Endodermal cell (in vitro differentiated cells): ENCODE data around the gene PHF21B. TPM values are rescaled to one million over a fixed set of nuclear protein-coding genes. Genes with fewer than 3 reads are reported as not detected.

Source experiments
- DNase-seq: peaks from one replicate; pipeline ENCODE4 v3.0.0-alpha.2; 2017
- H3K27ac ChIP-seq: 2 replicates; pipeline ENCODE4 v1.5.1; 2013; ENCODE audit warnings: mild to moderate bottlenecking, low read depth, low read length, moderate library complexity
- H3K27me3 ChIP-seq: 2 replicates; pipeline ENCODE4 v1.6.1; 2013; ENCODE audit warnings: mild to moderate bottlenecking, low read length, moderate library complexity; ENCODE audit not compliant: insufficient read depth, control insufficient read depth, poor library complexity, severe bottlenecking
- H3K36me3 ChIP-seq: 2 replicates; pipeline ENCODE4 v1.7.0; 2013; ENCODE audit warnings: mild to moderate bottlenecking, low read length, moderate library complexity; ENCODE audit not compliant: control insufficient read depth, insufficient read depth
- H3K4me1 ChIP-seq: one replicate; pipeline ENCODE4 v1.7.0; 2013; ENCODE audit warnings: low read length; ENCODE audit not compliant: control insufficient read depth, insufficient read depth
- H3K4me3 ChIP-seq: 2 replicates; pipeline ENCODE4 v1.5.1; 2013; ENCODE audit warnings: mild to moderate bottlenecking, low read length, moderate library complexity
- H3K9ac ChIP-seq: 2 replicates; pipeline ENCODE4 v1.6.1; 2013; ENCODE audit warnings: mild to moderate bottlenecking, low read length, moderate library complexity; ENCODE audit not compliant: poor library complexity, severe bottlenecking; ENCODE audit errors: extremely low read depth
- H3K9me3 ChIP-seq: 2 replicates; pipeline ENCODE4 v1.6.1; 2013; ENCODE audit warnings: mild to moderate bottlenecking, low read length, moderate library complexity; ENCODE audit not compliant: control insufficient read depth
- H3K27ac Mint-ChIP-seq: 2 replicates; pipeline ENCODE4 v1.8.0; 2020; ENCODE audit warnings: mixed read lengths
- H3K27me3 Mint-ChIP-seq: 2 replicates; pipeline ENCODE4 v1.8.0; 2021; ENCODE audit warnings: mild to moderate bottlenecking, mixed read lengths; ENCODE audit not compliant: insufficient read depth
- H3K36me3 Mint-ChIP-seq: 2 replicates; pipeline ENCODE4 v1.8.0; 2020; ENCODE audit warnings: low read depth, mixed read lengths
- H3K4me1 Mint-ChIP-seq: 2 replicates; pipeline ENCODE4 v1.8.0; 2020; ENCODE audit warnings: mixed read lengths
- H3K4me3 Mint-ChIP-seq: 2 replicates; pipeline ENCODE4 v1.8.0; 2020; ENCODE audit warnings: mild to moderate bottlenecking, moderate library complexity, mixed read lengths
- H3K9me3 Mint-ChIP-seq: 2 replicates; pipeline ENCODE4 v1.8.0; 2020; ENCODE audit warnings: mild to moderate bottlenecking, mixed read lengths
- WGBS, 2 experiments: methylation state at CpG; one replicate each; pipeline versions ENCODE4 v1.1.5 to v1.1.7; 2013; ENCODE audit warnings: missing lambda C conversion rate in 2 of 2, mixed read lengths in 1 of 2; ENCODE audit not compliant: insufficient coverage in 1 of 2, insufficient read length in 1 of 2; 5-methylcytosine and 5-hydroxymethylcytosine counted together
- total RNA-seq, 2 donors: library from RNA; stranded (reverse); fragmentation: NEBNext Ultra II Directional in 1 of 2; extraction: Animal tissue kit (Norgen Biotek cat#: 25700) in 1 of 2; gene quantifications; 2 replicates in 1 of 2; 3 replicates in 1 of 2; pipeline ENCODE4 v1.2.1, GENCODE V29; 2021
- TF ChIP-seq, protein P1 (sequence below): fragments of 200-600 bp; sonication (generic); conservative IDR thresholded peaks from 2 replicates; pipeline ENCODE4 v1.5.0; 2021; ENCODE audit warnings: antibody characterized with exemption, mild to moderate bottlenecking

PHF21B gene
- total RNA-seq, 2 donors from 2014 or later: 57.5 to 69.2 TPM

DNA sequence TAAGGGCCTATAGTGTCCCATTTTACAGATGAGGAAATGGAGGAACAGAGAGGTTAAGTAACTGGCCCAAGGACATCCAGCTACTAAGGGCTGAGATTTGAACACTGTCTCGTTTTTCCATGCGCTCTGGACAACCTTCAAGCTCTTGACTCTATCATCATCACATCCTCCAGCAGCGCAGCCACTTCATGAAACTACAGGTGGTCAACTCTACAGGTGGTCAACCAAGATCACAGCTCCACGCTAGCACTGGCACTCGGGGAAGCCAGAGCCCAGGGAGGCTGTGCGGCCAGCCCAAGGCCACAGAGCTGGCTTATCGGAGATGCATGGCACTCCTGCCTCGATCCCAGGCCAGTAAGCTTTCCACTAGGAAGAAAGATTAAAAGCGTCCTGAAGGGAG is 40.0 kb downstream of the PHF21B start:
- H3K4me3 ChIP-seq: no peak overlapping the region
- TF ChIP-seq, protein P1, sequence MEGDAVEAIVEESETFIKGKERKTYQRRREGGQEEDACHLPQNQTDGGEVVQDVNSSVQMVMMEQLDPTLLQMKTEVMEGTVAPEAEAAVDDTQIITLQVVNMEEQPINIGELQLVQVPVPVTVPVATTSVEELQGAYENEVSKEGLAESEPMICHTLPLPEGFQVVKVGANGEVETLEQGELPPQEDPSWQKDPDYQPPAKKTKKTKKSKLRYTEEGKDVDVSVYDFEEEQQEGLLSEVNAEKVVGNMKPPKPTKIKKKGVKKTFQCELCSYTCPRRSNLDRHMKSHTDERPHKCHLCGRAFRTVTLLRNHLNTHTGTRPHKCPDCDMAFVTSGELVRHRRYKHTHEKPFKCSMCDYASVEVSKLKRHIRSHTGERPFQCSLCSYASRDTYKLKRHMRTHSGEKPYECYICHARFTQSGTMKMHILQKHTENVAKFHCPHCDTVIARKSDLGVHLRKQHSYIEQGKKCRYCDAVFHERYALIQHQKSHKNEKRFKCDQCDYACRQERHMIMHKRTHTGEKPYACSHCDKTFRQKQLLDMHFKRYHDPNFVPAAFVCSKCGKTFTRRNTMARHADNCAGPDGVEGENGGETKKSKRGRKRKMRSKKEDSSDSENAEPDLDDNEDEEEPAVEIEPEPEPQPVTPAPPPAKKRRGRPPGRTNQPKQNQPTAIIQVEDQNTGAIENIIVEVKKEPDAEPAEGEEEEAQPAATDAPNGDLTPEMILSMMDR: no peak
- Mint-ChIP-seq H3K4me1 (peaks cover 22% of the 10 kb centered on the region), H3K27me3 (no peaks in the 10 kb centered on the region), H3K4me3 (no peak overlapping the region), H3K36me3 (peaks cover 32% of the 10 kb centered on the region), H3K27ac (no peak overlapping the region), H3K9me3 (no peaks in the 10 kb centered on the region)
- H3K9me3 ChIP-seq: no peaks in the 10 kb centered on the region
- H3K4me1 ChIP-seq: no peaks in the 10 kb centered on the region
- no peaks in the 10 kb centered on the region for H3K27me3 ChIP-seq
- no peak overlapping the region for H3K9ac ChIP-seq
- H3K27ac ChIP-seq: no peak overlapping the region
- DNase-seq: no peak
- 93 to 100% methylated on average over 7 to 9 of the region's 9 CpGs for WGBS, 2 experiments
- H3K36me3 ChIP-seq: peaks cover 37% of the 10 kb centered on the region

DNA sequence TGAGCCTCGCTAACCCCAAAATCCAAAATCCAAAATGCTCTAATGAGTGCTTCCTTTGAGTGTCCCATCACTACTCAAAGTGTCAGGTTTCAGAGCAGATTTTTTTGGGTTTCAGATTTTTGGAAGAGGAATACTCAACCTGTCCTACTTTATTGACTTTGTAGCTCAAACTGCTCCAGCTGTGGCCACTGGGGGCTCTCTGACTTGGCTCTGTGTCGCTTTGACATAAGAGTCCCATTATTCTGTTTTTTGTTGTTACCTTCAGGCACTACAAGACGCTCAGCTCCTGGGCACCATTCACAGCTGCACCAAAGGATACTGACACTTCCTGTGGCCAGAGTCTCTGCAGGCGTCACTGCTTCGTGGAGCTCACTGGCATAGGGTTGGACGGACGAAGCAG is 41.1 kb downstream of the PHF21B start:
- Histone ChIP-seq H3K4me1 (no peaks in the 10 kb centered on the region), H3K36me3 (peaks cover 37% of the 10 kb centered on the region), H3K4me3 (no peak overlapping the region), H3K27me3 (no peaks in the 10 kb centered on the region), H3K9ac (no peak overlapping the region), H3K9me3 (no peaks in the 10 kb centered on the region), H3K27ac (peak overlapping the region; percentile 29)
- H3K27me3 Mint-ChIP-seq: no peaks in the 10 kb centered on the region
- H3K4me1 Mint-ChIP-seq: peaks cover 30% of the 10 kb centered on the region
- H3K36me3 Mint-ChIP-seq: peaks cover 40% of the 10 kb centered on the region
- peak overlapping the region; percentile 35 for H3K27ac Mint-ChIP-seq
- no peaks in the 10 kb centered on the region for H3K9me3 Mint-ChIP-seq
- TF ChIP-seq, protein P1: peak; percentile 66
- 86 to 90% methylated on average over 5 to 7 of the region's 7 CpGs for WGBS, 2 experiments
- no peak overlapping the region for H3K4me3 Mint-ChIP-seq
- DNase-seq: peak; percentile 66

DNA sequence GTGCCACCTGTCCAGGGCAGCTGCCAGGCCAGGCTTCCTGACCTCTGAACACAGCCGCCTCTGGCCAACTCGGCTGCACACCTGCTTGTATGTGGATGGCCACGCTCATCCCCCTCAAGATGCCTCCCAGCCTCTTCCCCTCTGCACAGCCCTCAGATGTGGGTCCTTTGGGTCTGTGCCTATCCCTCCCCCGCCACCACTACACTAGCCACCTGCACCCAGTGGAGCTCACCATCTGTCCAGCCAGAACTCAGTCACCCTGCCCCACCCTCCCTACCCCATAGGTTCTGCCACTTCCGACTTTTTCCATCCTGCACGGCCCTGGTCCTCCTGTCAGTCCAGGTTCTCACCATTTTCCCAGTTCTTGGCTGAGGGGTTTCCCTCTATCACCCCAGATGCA is 44.6 kb downstream of the PHF21B start:
- no peak for DNase-seq
- Mint-ChIP-seq H3K36me3 (peaks cover 47% of the 10 kb centered on the region), H3K9me3 (no peaks in the 10 kb centered on the region), H3K4me1 (peaks cover 22% of the 10 kb centered on the region), H3K27ac (no peak overlapping the region), H3K27me3 (no peaks in the 10 kb centered on the region), H3K4me3 (no peak overlapping the region)
- Histone ChIP-seq H3K4me3 (no peak overlapping the region), H3K9me3 (no peaks in the 10 kb centered on the region), H3K27me3 (no peaks in the 10 kb centered on the region), H3K9ac (no peak overlapping the region), H3K36me3 (peaks cover 40% of the 10 kb centered on the region), H3K27ac (no peak overlapping the region), H3K4me1 (no peaks in the 10 kb centered on the region)
- 93 to 94% methylated on average over 2 to 6 of the region's 6 CpGs for WGBS, 2 experiments
- TF ChIP-seq, protein P1: no peak
